Measurements from ENCODE around the gene MGMT.

The MGMT gene

GRCh38 chr10:129468187-129468586 lies 1.1 kb downstream of the MGMT start:
- H3K27ac ChIP-seq = no peak overlapping the region
- no peak for TF ChIP-seq CTCF (IDR thresholded peaks at IDR 0.05)
- no peak for TF ChIP-seq ZFX (IDR thresholded peaks at IDR 0.05; ENCODE audit: borderline replicate concordance)

GRCh38 chr10:129470103-129470851 lies 3.2 kb downstream of the MGMT start:
- no peak for TF ChIP-seq ZFX (IDR thresholded peaks at IDR 0.05; ENCODE audit: borderline replicate concordance)
- TF ChIP-seq CTCF (IDR thresholded peaks at IDR 0.05) = no peak
- no peak overlapping the region for H3K27ac ChIP-seq

- TF ChIP-seq CTCF (IDR thresholded peaks at IDR 0.05) (no peak), ZFX (IDR thresholded peaks at IDR 0.05; ENCODE audit: borderline replicate concordance) (no peak)
- H3K27ac ChIP-seq = no peak overlapping the region
Measured at GRCh38 chr10:129471447-129472175, 4.6 kb downstream of the MGMT start.

- H3K27ac ChIP-seq = no peak overlapping the region
- TF ChIP-seq CTCF (IDR thresholded peaks at IDR 0.05) (no peak), ZFX (IDR thresholded peaks at IDR 0.05; ENCODE audit: borderline replicate concordance) (no peak)
Measured at GRCh38 chr10:129472696-129473555, 5.9 kb downstream of the MGMT start.

GRCh38 chr10:129474642-129475041 lies 7.6 kb downstream of the MGMT start:
- no peak overlapping the region for H3K27ac ChIP-seq
- TF ChIP-seq CTCF (IDR thresholded peaks at IDR 0.05) = no peak

- H3K27ac ChIP-seq = no peak overlapping the region
- TF ChIP-seq CTCF (IDR thresholded peaks at IDR 0.05) = no peak
- no peak for TF ChIP-seq ZFX (IDR thresholded peaks at IDR 0.05; ENCODE audit: borderline replicate concordance)
Measured at GRCh38 chr10:129476431-129476830, 9.4 kb downstream of the MGMT start.

All from 22Rv1 (cell line).